ENCODE data around the gene DNAJC13. TPM values are rescaled to one million over a fixed set of nuclear protein-coding genes. Genes with fewer than 3 reads are reported as not detected.
"Not testable (repeated sequence)": the region's sequence is repeated elsewhere in the genome, so short reads cannot be mapped to it uniquely, and the experiment has no call there.

The DNAJC13 gene
- total RNA-seq, 2 experiments from 2014 or later, result 31.4 to 32.1 TPM

DNA sequence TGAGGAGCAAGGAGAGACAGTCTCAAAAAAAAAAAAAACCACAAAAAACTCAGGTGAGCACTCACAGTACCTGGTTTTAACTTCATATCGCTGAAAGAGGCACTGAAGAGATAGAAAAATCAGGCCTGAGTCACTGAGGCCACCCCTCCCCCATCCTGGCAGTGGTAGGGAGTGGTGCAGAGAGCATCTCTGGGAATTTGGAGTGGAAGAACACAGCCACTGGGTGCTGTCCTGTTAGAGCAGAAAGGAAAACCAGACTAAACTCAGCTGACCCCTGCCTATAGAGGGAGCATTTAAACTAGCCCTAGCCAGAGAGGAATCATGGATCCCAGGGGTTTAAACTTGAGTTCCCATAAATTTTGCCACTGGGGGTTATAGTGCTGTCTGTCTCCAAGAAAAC lies 22.2 kb upstream of the DNAJC13 start:
- Mint-ChIP-seq H3K4me3 (no peak overlapping the region), H3K4me1 (no peaks in the 10 kb centered on the region), H3K27ac (no peak overlapping the region), H3K9me3 (no peaks in the 10 kb centered on the region), H3K27me3 (no peaks in the 10 kb centered on the region), H3K36me3 (no peaks in the 10 kb centered on the region)
- no peak for DNase-seq

DNA sequence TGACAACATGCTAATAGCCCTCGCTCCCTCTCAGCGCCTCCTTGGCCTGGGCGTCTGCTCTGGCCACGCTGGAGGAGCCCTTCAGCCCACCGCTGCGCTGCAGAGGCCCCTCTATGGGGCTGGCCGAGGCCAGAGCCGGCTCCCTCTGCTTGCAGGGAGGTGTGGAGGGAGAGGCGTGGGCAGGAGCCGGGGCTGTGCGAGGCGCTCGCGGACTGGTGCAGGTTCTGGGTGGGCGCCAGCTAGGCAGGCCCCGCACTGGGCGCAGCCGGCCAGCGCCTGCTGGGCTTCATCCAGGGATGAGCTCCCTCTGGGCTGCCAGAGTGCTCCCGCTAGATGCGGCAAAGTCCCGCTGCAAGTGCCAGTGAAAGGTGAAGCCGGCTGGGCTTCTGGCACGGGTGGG lies 21.0 kb upstream of the DNAJC13 start:
- Mint-ChIP-seq H3K9me3 (no peaks in the 10 kb centered on the region), H3K4me3 (no peak overlapping the region), H3K36me3 (no peaks in the 10 kb centered on the region), H3K27ac (no peak overlapping the region), H3K27me3 (no peaks in the 10 kb centered on the region), H3K4me1 (no peaks in the 10 kb centered on the region)
- DNase-seq, result no peak

DNA sequence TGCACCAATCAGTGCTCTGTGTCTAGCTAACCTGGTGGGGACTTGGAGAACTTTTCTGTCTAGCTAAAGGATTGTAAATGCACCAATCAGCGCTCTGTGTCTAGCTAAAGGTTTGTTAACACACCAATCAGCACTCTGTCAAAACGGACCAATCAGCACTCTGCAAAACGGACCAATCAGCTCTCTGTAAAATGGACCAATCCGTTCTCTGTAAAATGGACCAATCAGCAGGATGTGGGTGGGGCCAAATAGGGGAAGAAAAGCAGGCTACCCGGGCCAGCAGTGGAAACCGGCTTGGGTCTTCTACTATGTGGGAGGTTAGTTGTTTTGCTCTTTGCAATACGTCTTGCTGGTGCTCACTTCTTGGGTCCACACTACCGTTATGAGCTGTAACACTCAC lies 20.5 kb upstream of the DNAJC13 start:
- H3K4me1 Mint-ChIP-seq, H3K36me3 Mint-ChIP-seq, DNase-seq, H3K27me3 Mint-ChIP-seq, H3K4me3 Mint-ChIP-seq, H3K9me3 Mint-ChIP-seq, H3K27ac Mint-ChIP-seq: not testable (repeated sequence)

DNA sequence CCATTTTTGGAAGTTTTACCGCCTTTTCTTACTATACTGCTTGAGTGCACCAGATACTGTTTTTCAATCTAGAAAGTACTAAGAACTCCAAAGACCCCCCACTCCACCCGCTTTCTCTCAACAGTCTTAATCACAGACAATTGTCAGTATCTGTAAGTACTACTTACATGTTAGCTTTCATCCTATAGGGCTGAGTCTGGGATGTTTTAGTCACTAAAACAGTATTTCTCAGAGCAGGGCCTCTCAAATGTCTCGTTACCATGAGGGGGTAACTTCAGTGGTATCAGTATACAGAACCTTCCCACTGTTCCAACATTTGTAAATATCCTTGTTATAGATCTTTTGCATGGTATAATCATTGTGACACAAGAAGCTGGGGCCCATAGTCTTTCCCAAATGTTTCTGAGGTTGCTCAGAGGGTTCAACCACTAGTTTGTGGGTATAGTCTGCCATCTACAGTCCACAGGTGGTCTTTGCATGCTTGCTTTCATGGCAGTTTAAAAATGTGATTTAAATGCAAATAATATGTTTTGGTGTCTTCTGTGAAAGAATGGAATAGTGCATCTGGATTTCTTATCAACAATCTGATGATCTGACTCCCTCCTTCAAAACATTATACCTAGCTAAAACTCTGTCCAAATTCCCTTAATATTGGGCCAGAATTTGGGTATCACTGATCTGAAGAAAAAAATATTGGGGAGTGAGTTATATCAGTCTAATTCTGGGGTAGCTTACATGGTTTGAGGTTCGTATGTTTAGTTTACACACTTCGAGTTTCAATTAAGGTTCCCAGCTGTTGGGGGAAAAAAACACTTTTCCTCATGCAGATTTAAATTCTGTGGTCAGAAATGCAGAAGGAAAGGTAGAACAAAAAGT lies 18.0 kb upstream of the DNAJC13 start:
- no peak for DNase-seq
- no peaks in the 10 kb centered on the region for H3K4me1 Mint-ChIP-seq
- no peak overlapping the region for H3K27ac Mint-ChIP-seq
- H3K36me3 Mint-ChIP-seq, result no peaks in the 10 kb centered on the region
- no peak overlapping the region for H3K4me3 Mint-ChIP-seq
- no peaks in the 10 kb centered on the region for H3K9me3 Mint-ChIP-seq
- no peaks in the 10 kb centered on the region for H3K27me3 Mint-ChIP-seq

DNA sequence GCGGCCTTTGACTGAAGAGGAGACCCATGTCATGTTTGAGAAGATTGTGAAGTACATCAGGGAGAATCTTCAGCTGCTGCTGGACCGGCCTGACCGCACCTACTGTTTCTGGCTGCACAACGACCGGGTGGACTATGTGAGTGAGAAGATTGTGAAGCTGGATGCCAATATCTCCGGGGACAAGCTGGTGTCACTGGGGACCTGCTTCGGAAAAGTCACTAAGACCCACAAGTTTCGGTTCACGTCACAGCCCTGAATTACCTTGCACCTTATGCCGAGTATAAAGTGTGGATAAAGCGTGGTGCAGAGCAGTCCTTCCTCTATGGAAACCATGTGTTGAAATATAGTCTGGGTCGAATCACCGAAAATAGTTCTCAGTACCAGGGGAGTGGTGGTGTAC lies 16.0 kb upstream of the DNAJC13 start:
- Mint-ChIP-seq H3K27ac (no peak overlapping the region), H3K36me3 (no peaks in the 10 kb centered on the region)
- no peak for DNase-seq

DNA sequence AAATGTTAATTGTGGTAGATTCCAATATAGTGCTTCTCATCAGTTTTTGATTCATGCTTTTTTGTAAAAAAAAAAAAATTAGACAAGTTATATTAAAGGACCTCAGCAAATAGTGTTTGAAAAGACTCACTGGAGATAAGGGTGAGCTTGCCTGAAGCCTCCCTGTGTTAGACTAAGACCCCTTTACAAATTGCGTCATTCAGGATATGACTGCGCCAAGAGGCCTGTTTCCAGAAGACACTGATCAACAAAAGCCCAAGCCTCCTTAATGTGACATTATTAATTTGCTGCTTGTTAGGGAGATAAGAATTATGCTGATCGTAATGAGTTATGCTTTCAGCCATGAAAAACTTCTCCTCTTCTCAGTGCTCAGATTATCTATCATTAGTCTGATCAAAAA lies 13.0 kb upstream of the DNAJC13 start:
- no peak for DNase-seq
- no peak overlapping the region for H3K27ac Mint-ChIP-seq
- no peaks in the 10 kb centered on the region for H3K4me1 Mint-ChIP-seq

More for the DNA sequence above, 16.0 kb upstream of the DNAJC13 start:
- Mint-ChIP-seq H3K4me3 (no peak overlapping the region), H3K27me3 (no peaks in the 10 kb centered on the region), H3K4me1 (no peaks in the 10 kb centered on the region), H3K9me3 (no peaks in the 10 kb centered on the region)

DNA sequence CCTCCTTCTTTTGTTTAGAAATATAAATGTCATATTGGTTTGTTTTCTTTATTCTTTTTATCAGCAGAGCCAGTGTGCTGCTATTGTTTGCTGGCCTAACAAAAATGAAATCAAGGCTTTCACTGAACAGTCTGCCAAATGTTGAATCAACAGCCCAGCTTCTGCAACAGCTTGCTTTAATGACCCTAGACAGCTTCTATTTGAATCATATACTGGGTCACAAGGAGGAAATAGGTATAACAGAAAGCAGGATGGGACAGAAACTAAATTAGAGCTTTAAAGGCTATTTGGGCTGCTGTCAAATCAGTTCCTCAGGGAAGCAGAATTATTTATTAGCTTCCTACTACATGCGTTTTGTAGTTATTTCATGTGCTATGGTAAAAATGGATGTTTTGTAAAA lies 12.1 kb upstream of the DNAJC13 start:
- H3K9me3 Mint-ChIP-seq, result no peaks in the 10 kb centered on the region
- H3K4me1 Mint-ChIP-seq, result no peaks in the 10 kb centered on the region
- H3K27me3 Mint-ChIP-seq, result no peaks in the 10 kb centered on the region
- no peaks in the 10 kb centered on the region for H3K36me3 Mint-ChIP-seq
- H3K4me3 Mint-ChIP-seq, result no peak overlapping the region
- DNase-seq, result no peak
- no peak overlapping the region for H3K27ac Mint-ChIP-seq

More for the DNA sequence above, 13.0 kb upstream of the DNAJC13 start:
- Mint-ChIP-seq H3K27me3 (no peaks in the 10 kb centered on the region), H3K4me3 (no peak overlapping the region), H3K36me3 (no peaks in the 10 kb centered on the region), H3K9me3 (no peaks in the 10 kb centered on the region)

DNA sequence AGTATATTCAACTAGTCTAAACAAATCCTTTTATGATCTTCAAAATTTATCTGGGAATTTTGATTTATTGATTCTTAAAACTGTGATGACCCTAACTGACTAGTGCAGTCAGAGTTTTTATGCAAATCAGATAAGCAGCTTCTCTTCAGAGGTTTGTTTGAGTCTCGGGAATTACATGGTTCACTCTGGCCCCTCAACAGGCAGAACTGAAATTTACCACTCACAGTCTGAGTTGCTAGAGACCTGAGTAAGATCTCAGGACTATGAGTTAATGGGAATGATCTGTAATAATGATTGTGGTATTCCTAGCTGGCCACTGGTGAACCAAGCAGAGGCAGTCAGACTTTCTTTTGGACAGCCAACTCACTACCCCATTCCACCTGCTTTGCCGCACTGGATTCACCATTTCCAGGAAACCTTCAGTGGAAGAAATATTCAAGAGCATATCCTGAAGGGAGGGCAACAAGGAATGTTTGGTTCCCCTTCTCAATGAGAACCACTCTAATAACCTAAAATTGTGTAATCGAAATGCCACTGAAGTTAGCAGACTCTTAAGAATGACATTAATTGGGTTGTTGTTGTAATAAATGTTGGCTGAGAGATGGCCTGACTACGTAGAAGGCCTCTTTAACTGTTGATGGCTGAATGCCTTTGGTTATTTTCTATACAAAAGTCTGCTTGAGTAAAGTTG lies 11.5 kb upstream of the DNAJC13 start:
- DNase-seq, result no peak
- no peaks in the 10 kb centered on the region for H3K27me3 Mint-ChIP-seq
- no peaks in the 10 kb centered on the region for H3K4me1 Mint-ChIP-seq
- no peaks in the 10 kb centered on the region for H3K36me3 Mint-ChIP-seq
- no peak overlapping the region for H3K27ac Mint-ChIP-seq
- no peak overlapping the region for H3K4me3 Mint-ChIP-seq
- no peaks in the 10 kb centered on the region for H3K9me3 Mint-ChIP-seq

DNA sequence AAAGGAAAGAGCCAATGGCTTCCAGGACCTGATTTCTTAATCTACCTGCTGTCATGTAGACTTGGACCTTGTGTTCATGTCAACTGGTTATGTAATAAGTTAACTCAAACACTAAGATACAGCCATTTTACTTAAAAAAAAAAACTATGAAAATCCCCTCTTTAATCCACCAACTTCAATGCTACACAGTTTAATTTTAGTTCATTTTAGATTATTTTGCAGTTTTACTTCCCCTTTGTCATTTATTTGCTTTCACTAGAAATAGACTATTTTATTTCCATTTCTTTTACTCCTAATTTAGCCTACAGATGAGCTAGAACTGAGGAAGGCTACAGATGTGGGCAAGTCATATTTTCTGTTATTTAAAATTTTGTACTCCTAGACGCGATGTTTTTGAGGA lies 10.7 kb upstream of the DNAJC13 start:
- H3K4me3 Mint-ChIP-seq, result no peak overlapping the region

DNA sequence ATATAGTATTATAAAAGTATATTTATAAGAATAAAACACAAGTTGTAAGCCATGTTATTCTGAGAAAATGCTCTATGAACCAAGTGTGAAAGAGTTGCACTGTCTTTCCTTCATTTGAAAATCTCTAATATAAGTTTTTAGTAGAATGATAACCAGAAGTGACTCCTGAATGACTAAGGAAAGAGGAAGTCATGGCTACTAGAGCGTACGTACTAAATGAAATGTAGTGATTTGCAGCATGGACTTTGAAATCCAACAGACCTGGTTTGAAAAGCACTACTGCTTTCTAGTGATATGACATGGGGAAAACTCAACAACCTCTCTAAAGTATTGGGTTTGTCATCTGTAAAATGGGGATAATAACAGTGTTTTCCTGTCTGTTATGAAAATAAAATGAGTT lies 10.3 kb upstream of the DNAJC13 start:
- Mint-ChIP-seq H3K27ac (no peak overlapping the region), H3K9me3 (no peaks in the 10 kb centered on the region), H3K27me3 (peaks cover 4% of the 10 kb centered on the region), H3K4me1 (no peaks in the 10 kb centered on the region), H3K4me3 (no peak overlapping the region), H3K36me3 (no peaks in the 10 kb centered on the region)
- DNase-seq, result no peak

More for the DNA sequence above, 10.7 kb upstream of the DNAJC13 start:
- Mint-ChIP-seq H3K27ac (no peak overlapping the region), H3K36me3 (no peaks in the 10 kb centered on the region), H3K27me3 (peaks cover 4% of the 10 kb centered on the region), H3K9me3 (no peaks in the 10 kb centered on the region), H3K4me1 (no peaks in the 10 kb centered on the region)
- DNase-seq, result no peak

DNA sequence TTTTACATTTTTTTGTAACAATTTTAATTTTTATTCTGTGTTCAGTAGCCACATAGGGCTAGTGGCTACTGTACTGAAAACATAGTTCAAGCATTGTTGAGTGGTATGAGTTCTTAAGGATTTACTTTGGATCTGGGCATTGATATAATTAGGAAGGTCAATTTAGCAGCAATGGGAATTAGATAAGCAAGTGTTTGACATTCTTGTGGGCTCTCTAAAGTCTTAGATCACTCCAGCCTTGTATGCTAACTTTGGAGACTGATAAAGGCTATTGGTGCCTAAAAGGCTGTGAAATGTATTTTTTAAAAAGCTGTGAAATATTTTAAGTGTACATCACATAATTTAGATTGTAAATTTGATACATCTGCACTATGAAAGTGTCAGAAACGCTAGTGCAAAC lies 2.5 kb upstream of the DNAJC13 start:
- Mint-ChIP-seq H3K36me3 (peaks cover 1% of the 10 kb centered on the region), H3K4me1 (peaks cover 16% of the 10 kb centered on the region), H3K9me3 (no peaks in the 10 kb centered on the region), H3K27ac (no peak overlapping the region), H3K4me3 (no peak overlapping the region), H3K27me3 (peaks cover 4% of the 10 kb centered on the region)
- DNase-seq, result no peak

DNA sequence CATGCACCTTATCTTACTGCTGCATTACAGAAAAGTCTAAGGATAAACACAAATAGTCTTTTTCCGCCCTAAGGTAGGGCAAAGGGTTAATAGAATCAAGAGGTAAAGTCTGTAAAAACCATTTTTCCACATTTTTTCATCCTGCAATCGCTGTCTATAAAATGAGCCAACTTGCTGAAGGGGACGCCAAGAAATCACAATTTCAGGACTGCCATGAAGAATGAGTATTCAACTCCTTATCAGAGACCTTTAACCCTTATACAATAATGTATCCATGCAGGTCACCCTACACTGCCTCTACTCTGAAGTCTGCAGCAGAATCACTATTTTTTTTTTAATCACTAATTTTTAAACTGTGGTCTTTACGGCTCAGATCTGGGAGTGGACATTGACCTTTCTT lies 1.1 kb upstream of the DNAJC13 start:
- Mint-ChIP-seq H3K4me3 (peak overlapping the region; percentile 99), H3K9me3 (no peaks in the 10 kb centered on the region), H3K36me3 (peaks cover 13% of the 10 kb centered on the region), H3K27me3 (peaks cover under 1% of the 10 kb centered on the region), H3K4me1 (peaks cover 30% of the 10 kb centered on the region), H3K27ac (no peak overlapping the region)
- DNase-seq, result no peak

DNA sequence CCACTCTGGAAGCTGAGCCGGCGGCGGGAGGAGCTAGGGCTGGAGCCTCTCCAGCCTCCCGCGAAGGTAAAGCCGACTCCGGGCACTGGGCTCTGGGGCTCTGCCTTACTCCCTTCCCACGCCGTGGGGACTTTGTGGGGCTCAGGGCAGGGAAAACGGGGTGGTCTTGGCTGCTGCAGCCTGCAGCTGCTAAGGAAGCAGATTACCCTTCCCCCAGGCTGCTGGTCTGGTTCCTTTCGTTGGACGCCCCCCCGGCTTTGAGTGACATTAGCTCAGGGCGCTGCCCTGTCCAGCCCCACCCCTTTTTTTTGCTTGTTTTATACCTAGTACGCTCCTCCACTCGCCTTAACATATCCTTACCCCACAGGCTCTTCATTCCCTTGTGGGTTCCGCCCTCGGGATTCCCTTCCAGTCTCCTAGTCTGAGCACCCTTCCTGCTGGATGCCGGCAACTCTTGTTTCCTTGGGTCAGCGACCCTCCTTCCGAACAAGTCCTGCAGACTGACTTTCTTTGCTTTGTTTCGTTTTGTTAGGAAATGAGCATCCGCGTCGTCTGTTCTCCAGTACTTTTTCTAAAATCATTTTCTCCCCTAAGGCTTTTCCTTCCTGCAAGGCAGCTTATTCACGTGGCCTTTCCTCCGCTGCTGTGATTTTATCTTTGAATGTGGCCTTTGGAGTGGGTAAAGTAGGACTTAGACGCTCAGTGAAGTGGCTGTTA lies 551 bp downstream of the DNAJC13 start:
- Mint-ChIP-seq H3K27ac (peak overlapping the region; percentile 90), H3K36me3 (peaks cover 14% of the 10 kb centered on the region), H3K9me3 (no peaks in the 10 kb centered on the region), H3K27me3 (no peaks in the 10 kb centered on the region), H3K4me1 (peaks cover 34% of the 10 kb centered on the region), H3K4me3 (peak overlapping the region; percentile 99)
- DNase-seq, result peak; percentile 52

DNA sequence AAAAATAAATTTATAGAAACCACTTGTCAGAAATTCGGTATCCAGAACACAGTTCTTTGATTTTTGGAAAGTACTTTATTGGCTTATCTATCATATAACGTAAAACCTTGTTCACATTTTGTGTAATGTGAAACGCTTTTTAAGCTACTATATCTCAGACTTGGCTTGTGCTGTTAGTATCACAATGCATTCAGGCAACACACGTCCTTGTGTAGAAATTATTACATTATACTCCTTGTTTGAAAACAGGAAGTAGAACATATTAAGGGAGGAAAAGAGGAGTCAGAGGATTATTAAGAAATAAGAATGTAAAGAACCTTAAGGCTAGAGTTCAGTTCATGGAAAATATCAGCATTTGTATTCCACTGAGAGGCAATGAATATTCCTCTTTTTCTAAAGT lies 1.6 kb downstream of the DNAJC13 start:
- no peak for DNase-seq
- Mint-ChIP-seq H3K9me3 (no peaks in the 10 kb centered on the region), H3K4me1 (peaks cover 41% of the 10 kb centered on the region), H3K27ac (peak overlapping the region; percentile 36), H3K4me3 (peak overlapping the region; percentile 99), H3K27me3 (no peaks in the 10 kb centered on the region), H3K36me3 (peaks cover 14% of the 10 kb centered on the region)

DNA sequence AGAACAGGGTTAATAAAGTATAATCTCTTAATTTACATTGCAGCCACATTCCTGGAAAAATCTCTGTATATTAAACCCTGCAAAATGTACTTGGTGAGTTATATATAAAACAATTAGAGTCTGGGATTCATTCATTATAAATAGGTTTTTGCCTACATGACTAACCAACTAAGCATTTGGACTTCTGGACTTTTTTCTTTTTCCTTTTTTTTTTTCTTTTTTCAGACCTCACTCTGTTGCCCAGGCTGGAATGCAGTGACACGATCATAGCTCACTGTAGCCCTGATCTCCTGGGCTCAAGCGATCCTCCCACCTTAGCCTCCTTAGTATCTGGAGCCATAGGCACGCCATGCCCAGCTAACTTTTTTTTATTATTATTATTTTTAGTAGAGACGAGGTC lies 4.5 kb downstream of the DNAJC13 start:
- Mint-ChIP-seq H3K27ac (no peak overlapping the region), H3K27me3 (no peaks in the 10 kb centered on the region), H3K4me1 (peaks cover 44% of the 10 kb centered on the region), H3K9me3 (no peaks in the 10 kb centered on the region), H3K4me3 (no peak overlapping the region), H3K36me3 (peaks cover 21% of the 10 kb centered on the region)
- DNase-seq, result no peak

Data from activated naive CD8-positive, alpha-beta T cell treated with anti-CD3 and anti-CD28 coated beads for 36 hours (primary cell).